ENCODE measurements around the gene DDX1. TPM values are rescaled to one million over a fixed set of nuclear protein-coding genes. Genes with fewer than 3 reads are reported as not detected.
A peak's percentile ranks its signal among the peaks of the same experiment; 100 is the strongest.

The DDX1 gene
- total and polyA plus RNA-seq, 8 donors, result 74.2 to 153 (median 126) TPM

DNA sequence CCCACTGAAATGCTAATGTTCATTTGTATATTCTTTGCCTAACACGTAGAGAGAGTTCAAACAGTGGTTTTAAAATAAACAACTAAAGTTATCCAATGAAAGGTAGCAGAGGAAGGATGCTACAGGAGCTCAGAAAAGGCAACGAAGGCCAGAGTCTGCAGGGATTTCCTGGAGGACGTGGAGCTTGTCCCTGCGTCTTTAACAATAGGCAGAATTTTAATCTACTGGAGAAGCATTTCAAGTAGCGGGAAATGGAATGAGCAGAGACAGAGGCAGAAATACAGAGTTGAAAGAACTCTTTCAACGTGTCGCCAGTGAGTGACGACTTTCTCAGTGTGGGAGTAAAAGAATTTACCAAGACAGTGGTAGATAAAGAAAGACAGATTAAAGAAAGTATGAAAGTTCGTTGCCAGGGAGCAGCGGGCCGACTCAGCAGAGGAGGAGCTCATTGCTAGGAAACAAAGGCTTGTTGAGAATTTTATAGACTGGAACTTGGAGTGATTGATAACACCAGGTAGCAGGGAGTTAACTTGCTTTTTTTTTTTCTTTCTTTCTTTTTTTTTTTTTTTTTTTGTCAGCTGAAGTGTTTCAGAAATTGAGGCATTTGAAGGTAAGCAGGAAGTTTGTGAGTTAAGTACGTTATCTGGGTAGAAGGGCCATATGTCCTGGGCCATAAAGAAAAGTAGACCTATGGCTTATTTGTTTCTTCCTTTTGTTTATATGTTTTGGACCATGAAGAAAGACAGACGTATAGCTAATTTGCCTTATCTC is 29.9 kb upstream of the DDX1 start:
- intact Hi-C loops (cut with DNase I), result no loop called here
- no peaks in the 10 kb centered on the region for H3K27me3 ChIP-seq
- peak overlapping the region; percentile 80 to 83 for H3K27ac ChIP-seq
- TF ChIP-seq, protein P1, sequence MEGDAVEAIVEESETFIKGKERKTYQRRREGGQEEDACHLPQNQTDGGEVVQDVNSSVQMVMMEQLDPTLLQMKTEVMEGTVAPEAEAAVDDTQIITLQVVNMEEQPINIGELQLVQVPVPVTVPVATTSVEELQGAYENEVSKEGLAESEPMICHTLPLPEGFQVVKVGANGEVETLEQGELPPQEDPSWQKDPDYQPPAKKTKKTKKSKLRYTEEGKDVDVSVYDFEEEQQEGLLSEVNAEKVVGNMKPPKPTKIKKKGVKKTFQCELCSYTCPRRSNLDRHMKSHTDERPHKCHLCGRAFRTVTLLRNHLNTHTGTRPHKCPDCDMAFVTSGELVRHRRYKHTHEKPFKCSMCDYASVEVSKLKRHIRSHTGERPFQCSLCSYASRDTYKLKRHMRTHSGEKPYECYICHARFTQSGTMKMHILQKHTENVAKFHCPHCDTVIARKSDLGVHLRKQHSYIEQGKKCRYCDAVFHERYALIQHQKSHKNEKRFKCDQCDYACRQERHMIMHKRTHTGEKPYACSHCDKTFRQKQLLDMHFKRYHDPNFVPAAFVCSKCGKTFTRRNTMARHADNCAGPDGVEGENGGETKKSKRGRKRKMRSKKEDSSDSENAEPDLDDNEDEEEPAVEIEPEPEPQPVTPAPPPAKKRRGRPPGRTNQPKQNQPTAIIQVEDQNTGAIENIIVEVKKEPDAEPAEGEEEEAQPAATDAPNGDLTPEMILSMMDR (IDR thresholded peaks at IDR 0.05), result no peak
- H3K4me1 ChIP-seq, result peaks cover 9 to 20% of the 10 kb centered on the region in 2 donors
- no peaks in the 10 kb centered on the region for H3K36me3 ChIP-seq
- ATAC-seq (peak; percentile 72), DNase-seq (peak in 2 of 4 donors; percentile 53 to 58)
- H3K4me3 ChIP-seq, result peak overlapping the region; percentile 62 to 75
- H3K9me3 ChIP-seq, result no peaks in the 10 kb centered on the region

DNA sequence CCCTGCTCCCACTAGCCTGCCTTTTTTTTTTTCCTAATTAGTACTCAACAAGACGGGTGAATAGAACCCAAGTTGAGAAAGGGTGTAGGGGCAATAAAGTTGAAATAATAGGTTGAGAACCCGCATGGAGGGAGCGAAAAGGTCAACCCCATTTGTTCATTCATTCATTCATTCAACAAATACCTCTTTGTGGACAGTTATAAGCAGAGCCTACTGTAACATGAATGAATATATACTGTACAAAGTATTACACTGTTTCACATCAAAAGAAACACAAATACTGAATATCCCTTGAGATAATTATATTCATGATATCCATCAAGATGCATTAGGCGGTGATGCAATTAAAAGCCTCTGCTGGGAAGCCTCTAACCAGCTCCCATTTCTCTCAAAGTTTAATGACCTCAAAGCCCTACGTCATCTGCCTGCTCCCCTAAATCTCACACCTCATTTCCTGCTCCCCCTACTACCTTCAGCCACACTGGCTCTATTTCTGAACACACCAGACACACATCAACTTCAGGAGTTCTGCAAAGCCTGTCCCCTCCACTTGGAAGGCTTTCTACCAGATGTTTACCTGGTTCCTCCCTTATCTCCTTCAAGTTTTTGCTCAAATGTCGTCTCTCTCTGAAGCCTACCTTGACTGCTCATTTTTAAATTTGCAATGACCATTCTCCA is 29.2 kb upstream of the DDX1 start:
- TF ChIP-seq, protein P1 (IDR thresholded peaks at IDR 0.05), result no peak
- DNase-seq, result no peak
- intact Hi-C loops (cut with DNase I), result no loop called here
- H3K36me3 ChIP-seq, result no peaks in the 10 kb centered on the region
- H3K27me3 ChIP-seq, result no peaks in the 10 kb centered on the region
- no peaks in the 10 kb centered on the region for H3K9me3 ChIP-seq
- ATAC-seq, result no peak
- peaks cover 9 to 20% of the 10 kb centered on the region in 2 donors for H3K4me1 ChIP-seq
- H3K4me3 ChIP-seq, result peak overlapping the region in 1 of 2 donors; percentile 75
- peak overlapping the region in 1 of 2 donors; percentile 83 for H3K27ac ChIP-seq

DNA sequence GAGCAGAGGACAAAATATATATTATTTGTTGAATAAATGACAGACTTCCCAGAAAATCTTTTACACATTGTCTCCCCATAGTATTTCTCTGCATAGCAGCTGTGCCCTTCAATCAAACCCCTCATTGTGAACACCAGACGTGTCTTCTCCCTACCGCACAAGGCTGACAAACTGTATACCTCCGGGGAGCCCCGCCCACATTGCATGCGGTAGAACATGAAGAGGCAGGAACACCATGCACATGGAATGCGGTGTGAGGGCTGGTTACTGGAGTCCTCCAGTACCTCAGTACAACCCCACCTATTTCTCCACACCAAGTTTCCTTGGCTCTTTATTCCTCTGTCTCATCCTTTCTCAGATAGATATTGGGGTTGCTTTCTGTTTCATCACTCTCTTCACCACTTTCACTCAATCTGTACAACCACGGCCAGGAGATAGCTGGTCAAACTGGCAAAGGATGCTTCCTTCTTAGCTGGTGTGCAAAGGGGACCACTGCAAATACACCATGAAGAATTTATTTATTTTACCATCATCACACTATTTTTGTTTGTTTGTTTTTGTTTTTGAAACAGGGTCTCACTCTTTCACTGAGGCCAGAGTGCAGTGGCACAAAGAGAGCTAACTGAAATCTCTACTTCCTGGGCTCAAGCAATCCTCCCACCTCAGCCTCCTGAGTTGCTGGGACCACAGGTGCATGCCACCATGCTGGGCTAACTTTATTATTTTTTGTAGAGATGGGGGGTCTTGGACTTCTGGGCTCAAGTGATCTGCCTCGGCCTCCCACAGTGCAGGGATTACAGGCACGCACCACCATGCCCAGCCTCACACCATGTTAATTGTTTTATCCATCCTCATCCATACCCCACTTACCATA is 28.2 kb upstream of the DDX1 start:
- Histone ChIP-seq H3K27ac (no peak overlapping the region), H3K9me3 (no peaks in the 10 kb centered on the region), H3K36me3 (no peaks in the 10 kb centered on the region), H3K4me1 (peaks cover 9 to 19% of the 10 kb centered on the region in 2 donors), H3K4me3 (no peak overlapping the region), H3K27me3 (no peaks in the 10 kb centered on the region)
- peak in 1 of 4 donors; percentile 37 for DNase-seq
- intact Hi-C loops (cut with DNase I), result no loop called here
- ATAC-seq, result no peak
- TF ChIP-seq, protein P1 (IDR thresholded peaks at IDR 0.05), result no peak

DNA sequence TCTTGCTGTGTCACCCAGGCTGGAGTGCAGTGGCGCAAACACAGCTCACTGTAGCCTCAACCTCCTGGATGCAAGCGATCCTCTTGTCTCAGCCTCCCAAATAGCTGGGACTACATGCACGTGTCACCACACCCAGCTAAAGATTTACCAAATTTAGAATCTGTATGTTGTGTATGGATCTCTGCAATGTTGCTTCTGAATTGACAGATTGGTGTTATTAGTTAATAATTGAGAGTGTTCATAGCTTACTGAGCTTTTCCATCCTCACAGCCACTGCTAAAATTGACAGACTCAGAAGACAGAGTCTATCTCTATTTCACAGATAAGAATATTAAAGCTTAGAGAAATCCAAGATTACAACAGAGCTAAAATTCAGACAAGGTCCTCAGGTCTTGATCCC is 26.3 kb upstream of the DDX1 start:
- no peaks in the 10 kb centered on the region for H3K36me3 ChIP-seq
- no peaks in the 10 kb centered on the region for H3K27me3 ChIP-seq
- ATAC-seq (no peak), DNase-seq (no peak)
- no peak overlapping the region for H3K4me3 ChIP-seq
- no peak overlapping the region for H3K27ac ChIP-seq
- TF ChIP-seq, protein P1 (IDR thresholded peaks at IDR 0.05), result no peak
- intact Hi-C loops (cut with DNase I), result no loop called here
- peaks cover 0 to under 1% of the 10 kb centered on the region in 2 donors for H3K4me1 ChIP-seq
- no peaks in the 10 kb centered on the region for H3K9me3 ChIP-seq

Measured in left lung (tissue), 10 donors.